HEK293 (cell line): Measurements from ENCODE around the gene MRPL9.
A peak's percentile ranks its signal among the peaks of the same experiment; 100 is the strongest.

Source experiments
- BCL11A ChIP-seq: fragments of 450-650 bp; formaldehyde crosslinking; IDR thresholded peaks from 2 replicates; pipeline ENCODE4 v1.5.1; 2016; ENCODE audit warnings: low read depth, missing biosample characterization, missing genetic modification characterization
- EGR2 ChIP-seq: fragments of 450-650 bp; formaldehyde crosslinking; IDR thresholded peaks from 2 replicates; pipeline ENCODE4 v1.5.1; 2016; ENCODE audit warnings: low read depth, missing biosample characterization, missing genetic modification characterization
- GLIS1 ChIP-seq: fragments of 450-650 bp; formaldehyde crosslinking; IDR thresholded peaks from 2 replicates; pipeline ENCODE4 v1.5.1; 2016; ENCODE audit warnings: missing biosample characterization, missing genetic modification characterization
- GLIS2 ChIP-seq: fragments of 450-650 bp; formaldehyde crosslinking; IDR thresholded peaks from 2 replicates; pipeline ENCODE4 v1.5.1; 2016; ENCODE audit warnings: missing biosample characterization, missing genetic modification characterization
- HOXD13 ChIP-seq: sonication (generic); formaldehyde crosslinking; IDR thresholded peaks from 2 replicates; pipeline ENCODE4 v1.8.0; 2022; ENCODE audit warnings: missing genetic modification reagents, borderline replicate concordance
- KLF10 ChIP-seq: fragments of 450-650 bp; IDR thresholded peaks from 2 replicates; pipeline ENCODE4 v1.5.1; 2018; ENCODE audit warnings: missing biosample characterization, mild to moderate bottlenecking, missing genetic modification characterization
- MYNN ChIP-seq: fragments of 450-650 bp; formaldehyde crosslinking; IDR thresholded peaks from 2 replicates; pipeline ENCODE4 v1.5.1; 2016; ENCODE audit warnings: missing biosample characterization, missing genetic modification characterization, borderline replicate concordance
- REST ChIP-seq: fragments of 450-650 bp; formaldehyde crosslinking; IDR thresholded peaks from 2 replicates; pipeline ENCODE4 v1.5.1; 2016; ENCODE audit warnings: missing biosample characterization, missing genetic modification characterization
- SP2 ChIP-seq: fragments of 450-650 bp; formaldehyde crosslinking; IDR thresholded peaks from 2 replicates; pipeline ENCODE4 v1.5.1; 2016; ENCODE audit warnings: missing biosample characterization, missing genetic modification characterization
- ZBTB10 ChIP-seq: fragments of 450-650 bp; formaldehyde crosslinking; IDR thresholded peaks from 2 replicates; pipeline ENCODE4 v1.5.1; 2016; ENCODE audit warnings: missing biosample characterization, missing genetic modification characterization
- ZBTB20 ChIP-seq: fragments of 450-650 bp; formaldehyde crosslinking; IDR thresholded peaks from 2 replicates; pipeline ENCODE4 v1.5.1; 2016; ENCODE audit warnings: missing biosample characterization, missing genetic modification characterization
- ZFP37 ChIP-seq: fragments of 450-650 bp; formaldehyde crosslinking; IDR thresholded peaks from 2 replicates; pipeline ENCODE4 v1.5.1; 2016; ENCODE audit warnings: missing biosample characterization, missing genetic modification characterization
- ZFP41 ChIP-seq: fragments of 450-650 bp; formaldehyde crosslinking; IDR thresholded peaks from 2 replicates; pipeline ENCODE4 v1.5.1; 2016; ENCODE audit warnings: missing biosample characterization, missing genetic modification characterization, borderline replicate concordance
- ZNF133 ChIP-seq: fragments of 450-650 bp; formaldehyde crosslinking; IDR thresholded peaks from 2 replicates; pipeline ENCODE4 v1.5.1; 2016; ENCODE audit warnings: missing biosample characterization, missing genetic modification characterization
- ZNF2 ChIP-seq: fragments of 450-650 bp; formaldehyde crosslinking; IDR thresholded peaks from 2 replicates; pipeline ENCODE4 v1.5.1; 2016; ENCODE audit warnings: missing biosample characterization, missing genetic modification characterization
- ZNF202 ChIP-seq: fragments of 450-650 bp; formaldehyde crosslinking; IDR thresholded peaks from 2 replicates; pipeline ENCODE4 v1.5.1; 2016; ENCODE audit warnings: missing biosample characterization, missing genetic modification characterization, borderline replicate concordance
- ZNF239 ChIP-seq: fragments of 450-650 bp; formaldehyde crosslinking; IDR thresholded peaks from 2 replicates; pipeline ENCODE4 v1.5.1; 2016; ENCODE audit warnings: missing biosample characterization, missing genetic modification characterization
- ZNF274 ChIP-seq, 2 experiments: fragments of 200-500 bp in 1 of 2; fragments of 450-650 bp in 1 of 2; sonication (Bioruptor generic) in 1 of 2; formaldehyde crosslinking in 1 of 2; IDR thresholded peaks; 2 replicates each; pipeline versions ENCODE4 v1.5.1 to v1.6.1; 2014 to 2016; ENCODE audit warnings: borderline replicate concordance in 1 of 2, inconsistent platforms in 1 of 2, low read length in 1 of 2, missing biosample characterization in 1 of 2, missing genetic modification characterization in 1 of 2
- ZNF280C ChIP-seq: fragments of 450-650 bp; formaldehyde crosslinking; IDR thresholded peaks from 2 replicates; pipeline ENCODE4 v1.5.1; 2016; ENCODE audit warnings: missing biosample characterization, missing genetic modification characterization
- ZNF311 ChIP-seq: fragments of 450-650 bp; formaldehyde crosslinking; IDR thresholded peaks from 2 replicates; pipeline ENCODE4 v1.5.1; 2017; ENCODE audit warnings: missing biosample characterization, missing genetic modification characterization, borderline replicate concordance
- ZNF350 ChIP-seq: fragments of 450-650 bp; formaldehyde crosslinking; IDR thresholded peaks from 2 replicates; pipeline ENCODE4 v1.5.0; 2017; ENCODE audit warnings: missing biosample characterization, mild to moderate bottlenecking, missing genetic modification characterization
- ZNF354C ChIP-seq: fragments of 450-650 bp; formaldehyde crosslinking; IDR thresholded peaks from 2 replicates; pipeline ENCODE4 v1.5.1; 2016; ENCODE audit warnings: missing biosample characterization, missing genetic modification characterization, low read depth, borderline replicate concordance
- ZNF449 ChIP-seq: fragments of 450-650 bp; formaldehyde crosslinking; IDR thresholded peaks from 2 replicates; pipeline ENCODE4 v1.5.1; 2017; ENCODE audit warnings: missing biosample characterization, mild to moderate bottlenecking, missing genetic modification characterization, moderate library complexity
- ZNF529 ChIP-seq: fragments of 450-650 bp; formaldehyde crosslinking; IDR thresholded peaks from 2 replicates; pipeline ENCODE4 v1.5.1; 2017; ENCODE audit warnings: missing genetic modification characterization, missing biosample characterization; ENCODE audit not compliant: insufficient replicate concordance
- ZNF707 ChIP-seq: fragments of 450-650 bp; formaldehyde crosslinking; IDR thresholded peaks from 2 replicates; pipeline ENCODE4 v1.5.1; 2016; ENCODE audit warnings: missing biosample characterization, missing genetic modification characterization
- ZNF837 ChIP-seq: fragments of 450-650 bp; formaldehyde crosslinking; IDR thresholded peaks from 2 replicates; pipeline ENCODE4 v1.5.1; 2016; ENCODE audit warnings: missing biosample characterization, missing genetic modification characterization
- ZXDB ChIP-seq: fragments of 450-650 bp; formaldehyde crosslinking; IDR thresholded peaks from 2 replicates; pipeline ENCODE4 v1.5.1; 2016; ENCODE audit warnings: missing biosample characterization, missing genetic modification characterization
- TF ChIP-seq, protein P1 (sequence below): IDR thresholded peaks from 2 replicates; pipeline ENCODE4 v1.6.1; 2011; ENCODE audit warnings: mild to moderate bottlenecking, low read depth, low read length, borderline replicate concordance

Gene MRPL9

GRCh38 chr1:151716771-151717631, 46.3 kb downstream of the MRPL9 start, which contains the start of gene CELF3 (continued):
- TF ChIP-seq ZNF2 (0 out of 2 replicates have a peak, but pooled peaks have one; percentile 29), ZNF274 (IDR thresholded peaks at IDR 0.05; ENCODE audit: low read length) (no peak), ZNF274 (tag by site-specific recombination; IDR thresholded peaks at IDR 0.05; ENCODE audit: borderline replicate concordance) (no peak), ZNF350 (tag by site-specific recombination) (no peak), ZNF280C (tag by site-specific recombination) (no peak), KLF10 (peak; percentile 74), REST (peak; percentile 100), HOXD13 (CRISPR knock-in tag) (no peak), ZBTB10 (tag by site-specific recombination) (peak; percentile 84), ZNF354C (tag by site-specific recombination) (no peak), GLIS2 (tag by site-specific recombination) (no peak), ZNF133 (no peak), ZNF311 (tag by site-specific recombination) (no peak), ZNF239 (tag by site-specific recombination) (no peak), SP2 (no peak), MYNN (tag by site-specific recombination) (no peak), ZFP41 (tag by site-specific recombination) (no peak), ZNF449 (tag by site-specific recombination) (peak; percentile 30; the same call in 1 of the 2 replicates), ZBTB20 (tag by site-specific recombination) (no peak), ZNF529 (tag by site-specific recombination) (no peak), ZXDB (0 out of 2 replicates have a peak, but pooled peaks have one; percentile 55), EGR2 (tag by site-specific recombination) (peak; percentile 54), ZNF202 (tag by site-specific recombination) (no peak), BCL11A (0 out of 2 replicates have a peak, but pooled peaks have one; percentile 39), ZFP37 (tag by site-specific recombination) (no peak), ZNF707 (tag by site-specific recombination) (no peak), ZNF837 (tag by site-specific recombination) (no peak), GLIS1 (tag by site-specific recombination) (no peak; the same call in none of the 2 replicates)
- TF ChIP-seq, protein P1, sequence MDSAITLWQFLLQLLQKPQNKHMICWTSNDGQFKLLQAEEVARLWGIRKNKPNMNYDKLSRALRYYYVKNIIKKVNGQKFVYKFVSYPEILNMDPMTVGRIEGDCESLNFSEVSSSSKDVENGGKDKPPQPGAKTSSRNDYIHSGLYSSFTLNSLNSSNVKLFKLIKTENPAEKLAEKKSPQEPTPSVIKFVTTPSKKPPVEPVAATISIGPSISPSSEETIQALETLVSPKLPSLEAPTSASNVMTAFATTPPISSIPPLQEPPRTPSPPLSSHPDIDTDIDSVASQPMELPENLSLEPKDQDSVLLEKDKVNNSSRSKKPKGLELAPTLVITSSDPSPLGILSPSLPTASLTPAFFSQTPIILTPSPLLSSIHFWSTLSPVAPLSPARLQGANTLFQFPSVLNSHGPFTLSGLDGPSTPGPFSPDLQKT: no peak
